Neural progenitor cell (in vitro differentiated cells): ENCODE results near the gene AVPR1B. TPM values are rescaled to one million over a fixed set of nuclear protein-coding genes. Genes with fewer than 3 reads are reported as not detected.

Experiments
- DNase-seq: peaks from one replicate; pipeline ENCODE4 v3.0.0-alpha.2; 2016; ENCODE audit warnings: low spot score
- H2AFZ ChIP-seq: fragments of 200-600 bp; sonication (generic); replicated peaks from 2 replicates; pipeline ENCODE4 v1.6.1; 2016; ENCODE audit warnings: antibody characterized with exemption
- H3F3A ChIP-seq: fragments of 200-600 bp; sonication (generic); 2 replicates; pipeline ENCODE4 v1.6.1; 2016; ENCODE audit warnings: antibody characterized with exemption, low read depth
- H3K27ac ChIP-seq: fragments of 200-600 bp; sonication (generic); 2 replicates; pipeline ENCODE4 v1.5.1; 2016; ENCODE audit warnings: mild to moderate bottlenecking
- H3K27me3 ChIP-seq: fragments of 200-600 bp; sonication (generic); 2 replicates; pipeline ENCODE4 v1.6.1; 2016; ENCODE audit warnings: mild to moderate bottlenecking, moderate library complexity
- H3K36me3 ChIP-seq: fragments of 200-600 bp; sonication (generic); 2 replicates; pipeline ENCODE4 v1.5.1; 2016
- H3K4me1 ChIP-seq: fragments of 200-600 bp; sonication (generic); 2 replicates; pipeline ENCODE4 v1.6.1; 2016; ENCODE audit warnings: mixed run types
- H3K4me2 ChIP-seq: fragments of 200-600 bp; sonication (generic); 2 replicates; pipeline ENCODE4 v1.6.1; 2016
- H3K4me3 ChIP-seq: fragments of 200-600 bp; sonication (generic); 2 replicates; pipeline ENCODE4 v1.5.1; 2016
- H3K79me2 ChIP-seq: fragments of 200-600 bp; sonication (generic); 2 replicates; pipeline ENCODE4 v1.6.1; 2016; ENCODE audit warnings: low read depth
- H3K9ac ChIP-seq: fragments of 200-600 bp; sonication (generic); 2 replicates; pipeline ENCODE4 v1.6.1; 2016
- H3K9me3 ChIP-seq: fragments of 200-600 bp; sonication (generic); 2 replicates; pipeline ENCODE4 v1.5.1; 2016; ENCODE audit warnings: low read depth
- H4K20me1 ChIP-seq: fragments of 200-600 bp; sonication (generic); 2 replicates; pipeline ENCODE4 v1.6.1; 2016; ENCODE audit warnings: low read depth
- H3K27ac Mint-ChIP-seq: 3 replicates; pipeline ENCODE4 v1.8.0; 2021; ENCODE audit warnings: mixed read lengths
- H3K27me3 Mint-ChIP-seq: 2 replicates; pipeline ENCODE4 v1.8.0; 2022; ENCODE audit warnings: low read depth, mild to moderate bottlenecking, inconsistent platforms, moderate library complexity, mixed read lengths; ENCODE audit not compliant: insufficient read depth
- H3K36me3 Mint-ChIP-seq: 3 replicates; pipeline ENCODE4 v1.8.0; 2021; ENCODE audit warnings: mixed read lengths
- H3K4me1 Mint-ChIP-seq: 3 replicates; pipeline ENCODE4 v1.8.0; 2021; ENCODE audit warnings: mixed read lengths
- H3K4me3 Mint-ChIP-seq: 3 replicates; pipeline ENCODE4 v1.8.0; 2021; ENCODE audit warnings: mild to moderate bottlenecking, moderate library complexity, mixed read lengths
- H3K9me3 Mint-ChIP-seq: 3 replicates; pipeline ENCODE4 v1.8.0; 2020; ENCODE audit warnings: mixed read lengths
- EZH2 ChIP-seq: fragments of 200-600 bp; sonication (generic); IDR thresholded peaks from 2 replicates; pipeline ENCODE4 v1.6.1; 2017; ENCODE audit warnings: antibody characterized with exemption, mild to moderate bottlenecking, moderate library complexity
- EZH2phosphoT487 ChIP-seq: fragments of 200-600 bp; sonication (generic); IDR thresholded peaks from 2 replicates; pipeline ENCODE4 v1.6.1; 2017; ENCODE audit warnings: antibody characterized with exemption
- total RNA-seq: library from RNA; depleted of rRNA; stranded (reverse); fragments of >200 nt; gene quantifications from 2 replicates; pipeline ENCODE4 v1.2.3, GENCODE V29; 2015; ENCODE audit warnings: low replicate concordance
- TF ChIP-seq, protein P1 (sequence below): fragments of 200-600 bp; sonication (generic); IDR thresholded peaks from 2 replicates; pipeline ENCODE4 v1.5.1; 2017; ENCODE audit warnings: antibody characterized with exemption, mild to moderate bottlenecking

Gene AVPR1B
- total RNA-seq, 1 donor from 2014 or later: not detected

GRCh38 chr1:206110820-206111219, 6.4 kb downstream of the AVPR1B start:
- Mint-ChIP-seq H3K27me3 (peaks cover 30% of the 10 kb centered on the region), H3K27ac (no peak overlapping the region), H3K4me1 (peaks cover 25% of the 10 kb centered on the region), H3K4me3 (no peak overlapping the region), H3K9me3 (no peaks in the 10 kb centered on the region), H3K36me3 (no peaks in the 10 kb centered on the region)
- Histone ChIP-seq H3F3A (no peaks in the 10 kb centered on the region), H3K9me3 (no peaks in the 10 kb centered on the region), H3K4me2 (no peak overlapping the region), H2AFZ (no peak overlapping the region), H3K4me1 (no peaks in the 10 kb centered on the region), H3K9ac (no peak overlapping the region), H3K79me2 (no peaks in the 10 kb centered on the region), H3K27ac (no peak overlapping the region), H3K4me3 (no peak overlapping the region), H3K36me3 (no peaks in the 10 kb centered on the region), H3K27me3 (peaks cover 9% of the 10 kb centered on the region), H4K20me1 (no peaks in the 10 kb centered on the region)
- DNase-seq: no peak
- TF ChIP-seq, protein P1, sequence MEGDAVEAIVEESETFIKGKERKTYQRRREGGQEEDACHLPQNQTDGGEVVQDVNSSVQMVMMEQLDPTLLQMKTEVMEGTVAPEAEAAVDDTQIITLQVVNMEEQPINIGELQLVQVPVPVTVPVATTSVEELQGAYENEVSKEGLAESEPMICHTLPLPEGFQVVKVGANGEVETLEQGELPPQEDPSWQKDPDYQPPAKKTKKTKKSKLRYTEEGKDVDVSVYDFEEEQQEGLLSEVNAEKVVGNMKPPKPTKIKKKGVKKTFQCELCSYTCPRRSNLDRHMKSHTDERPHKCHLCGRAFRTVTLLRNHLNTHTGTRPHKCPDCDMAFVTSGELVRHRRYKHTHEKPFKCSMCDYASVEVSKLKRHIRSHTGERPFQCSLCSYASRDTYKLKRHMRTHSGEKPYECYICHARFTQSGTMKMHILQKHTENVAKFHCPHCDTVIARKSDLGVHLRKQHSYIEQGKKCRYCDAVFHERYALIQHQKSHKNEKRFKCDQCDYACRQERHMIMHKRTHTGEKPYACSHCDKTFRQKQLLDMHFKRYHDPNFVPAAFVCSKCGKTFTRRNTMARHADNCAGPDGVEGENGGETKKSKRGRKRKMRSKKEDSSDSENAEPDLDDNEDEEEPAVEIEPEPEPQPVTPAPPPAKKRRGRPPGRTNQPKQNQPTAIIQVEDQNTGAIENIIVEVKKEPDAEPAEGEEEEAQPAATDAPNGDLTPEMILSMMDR: no peak
- TF ChIP-seq EZH2: no peak
- no peak for TF ChIP-seq EZH2phosphoT487

GRCh38 chr1:206110161-206110560, 7.0 kb downstream of the AVPR1B start:
- H4K20me1 ChIP-seq: no peaks in the 10 kb centered on the region
- H3K9ac ChIP-seq: no peak overlapping the region
- no peaks in the 10 kb centered on the region for H3F3A ChIP-seq
- no peak overlapping the region for H3K4me2 ChIP-seq
- no peaks in the 10 kb centered on the region for H3K4me1 ChIP-seq
- Mint-ChIP-seq H3K27ac (no peak overlapping the region), H3K4me3 (no peak overlapping the region), H3K4me1 (peaks cover 27% of the 10 kb centered on the region), H3K36me3 (no peaks in the 10 kb centered on the region), H3K27me3 (peaks cover 23% of the 10 kb centered on the region), H3K9me3 (no peaks in the 10 kb centered on the region)
- TF ChIP-seq, protein P1: no peak
- TF ChIP-seq EZH2: no peak
- H3K27me3 ChIP-seq: peaks cover 3% of the 10 kb centered on the region
- no peaks in the 10 kb centered on the region for H3K79me2 ChIP-seq
- no peak overlapping the region for H2AFZ ChIP-seq
- no peak overlapping the region for H3K27ac ChIP-seq
- H3K9me3 ChIP-seq: no peaks in the 10 kb centered on the region
- no peak overlapping the region for H3K4me3 ChIP-seq
- no peaks in the 10 kb centered on the region for H3K36me3 ChIP-seq
- no peak for DNase-seq

- TF ChIP-seq EZH2phosphoT487: no peak
- no peak for TF ChIP-seq EZH2
- TF ChIP-seq, protein P1: no peak
- Histone ChIP-seq H3K27ac (no peak overlapping the region), H3K27me3 (no peaks in the 10 kb centered on the region), H4K20me1 (no peaks in the 10 kb centered on the region), H3K9me3 (no peaks in the 10 kb centered on the region), H3K36me3 (no peaks in the 10 kb centered on the region), H3F3A (no peaks in the 10 kb centered on the region), H3K4me3 (no peak overlapping the region), H3K4me1 (no peaks in the 10 kb centered on the region), H2AFZ (no peak overlapping the region), H3K9ac (no peak overlapping the region), H3K79me2 (no peaks in the 10 kb centered on the region), H3K4me2 (no peak overlapping the region)
- peaks cover 28% of the 10 kb centered on the region for H3K4me1 Mint-ChIP-seq
- H3K36me3 Mint-ChIP-seq: no peaks in the 10 kb centered on the region
- H3K27me3 Mint-ChIP-seq: peaks cover 22% of the 10 kb centered on the region
- no peak overlapping the region for H3K4me3 Mint-ChIP-seq
- no peaks in the 10 kb centered on the region for H3K9me3 Mint-ChIP-seq
- no peak for DNase-seq
- H3K27ac Mint-ChIP-seq: no peak overlapping the region
Observed at GRCh38 chr1:206109718-206110117, 7.5 kb downstream of the AVPR1B start.

- no peaks in the 10 kb centered on the region for H3K79me2 ChIP-seq
- no peak for DNase-seq
- Mint-ChIP-seq H3K27me3 (peaks cover 20% of the 10 kb centered on the region), H3K36me3 (no peaks in the 10 kb centered on the region), H3K4me1 (peaks cover 23% of the 10 kb centered on the region), H3K4me3 (no peak overlapping the region), H3K9me3 (no peaks in the 10 kb centered on the region), H3K27ac (no peak overlapping the region)
- H3K9me3 ChIP-seq: no peaks in the 10 kb centered on the region
- no peaks in the 10 kb centered on the region for H3K4me1 ChIP-seq
- no peak overlapping the region for H3K9ac ChIP-seq
- no peaks in the 10 kb centered on the region for H4K20me1 ChIP-seq
- TF ChIP-seq, protein P1: no peak
- TF ChIP-seq EZH2phosphoT487 (no peak), EZH2 (no peak)
- no peak overlapping the region for H3K27ac ChIP-seq
- H3K4me3 ChIP-seq: no peak overlapping the region
- H3F3A ChIP-seq: no peaks in the 10 kb centered on the region
- H2AFZ ChIP-seq: no peak overlapping the region
- H3K27me3 ChIP-seq: no peaks in the 10 kb centered on the region
- H3K36me3 ChIP-seq: no peaks in the 10 kb centered on the region
- no peak overlapping the region for H3K4me2 ChIP-seq
Observed at GRCh38 chr1:206108635-206109034, 8.6 kb downstream of the AVPR1B start.
